ENCODE results near the gene RALGAPB.
"Not testable (repeated sequence)": the region's sequence is repeated elsewhere in the genome, so short reads cannot be mapped to it uniquely, and the experiment has no call there.

GRCh38 chr20:38441110-38441509, 31.5 kb upstream of the RALGAPB start:
- TF ChIP-seq POLR2A (IDR thresholded peaks at IDR 0.05; ENCODE audit: low read length); GATA1 (IDR thresholded peaks at IDR 0.05; ENCODE audit: low read depth, low read length): not testable (repeated sequence)

All from erythroblast (primary cell).